ENCODE data around the gene NYAP1. TPM values are rescaled to one million over a fixed set of nuclear protein-coding genes. Genes with fewer than 3 reads are reported as not detected.

The NYAP1 gene
- total RNA-seq, 1 donor from 2014 or later = 0.38 TPM

GRCh38 chr7:100476903-100477870, 6.5 kb upstream of the NYAP1 start:
- intact Hi-C loops (cut with micrococcal nuclease) = loop anchor here (10.0 kb wide), 1 partner anchor 68 kb away; no protein-coding TSS in a partner anchor
- DNase-seq = no peak
- peak overlapping the region; percentile 99 for H3K4me3 ChIP-seq
- H3K27me3 ChIP-seq (ENCODE audit: low read depth) = no peaks in the 10 kb centered on the region
- H3K9me3 ChIP-seq (replicated peaks) = no peaks in the 10 kb centered on the region
- peaks cover 75% of the 10 kb centered on the region for H3K4me1 ChIP-seq
- H3K36me3 ChIP-seq = peaks cover 24% of the 10 kb centered on the region
- peak overlapping the region; percentile 97 for H3K27ac ChIP-seq (replicated peaks)
- no peak for TF ChIP-seq CTCF (IDR thresholded peaks at IDR 0.05; ENCODE audit: borderline replicate concordance)

- no peak for TF ChIP-seq CTCF (IDR thresholded peaks at IDR 0.05; ENCODE audit: borderline replicate concordance)
- no peak for DNase-seq
- peak overlapping the region; percentile 99 for H3K4me3 ChIP-seq
- H3K27ac ChIP-seq (replicated peaks) = peak overlapping the region; percentile 97
- peaks cover 73% of the 10 kb centered on the region for H3K4me1 ChIP-seq
- H3K9me3 ChIP-seq (replicated peaks) = no peaks in the 10 kb centered on the region
- intact Hi-C loops (cut with micrococcal nuclease) = loop anchor here (10.0 kb wide), 1 partner anchor 67 kb away; no protein-coding TSS in a partner anchor
- H3K27me3 ChIP-seq (ENCODE audit: low read depth) = no peaks in the 10 kb centered on the region
- peaks cover 22% of the 10 kb centered on the region for H3K36me3 ChIP-seq
These were observed 5.9 kb upstream of the NYAP1 start for GRCh38 chr7:100477871-100478267.

GRCh38 chr7:100478958-100479660, 4.6 kb upstream of the NYAP1 start, which contains the start of gene TSC22D4:
Gene TSC22D4, minus strand, starts transcription at chr7:100479214. Its CDS starts 1,176 bp downstream, at chr7:100478038.
- intact Hi-C loops (cut with micrococcal nuclease) = loop anchor here (10.0 kb wide), 1 partner anchor 66 kb away; no protein-coding TSS in a partner anchor
- no peak for TF ChIP-seq CTCF (IDR thresholded peaks at IDR 0.05; ENCODE audit: borderline replicate concordance)
- peaks cover 67% of the 10 kb centered on the region for H3K4me1 ChIP-seq
- peak within 1 kb of the TSS; percentile 97 for H3K27ac ChIP-seq (replicated peaks)
- H3K4me3 ChIP-seq = peak within 1 kb of the TSS; percentile 99
- peak; percentile 95 for DNase-seq
- H3K9me3 ChIP-seq (replicated peaks) = no peaks in the 10 kb centered on the region
- H3K27me3 ChIP-seq (ENCODE audit: low read depth) = no peaks in the 10 kb centered on the region
- H3K36me3 ChIP-seq = peaks cover 10% of the 10 kb centered on the region

- no peak overlapping the region for H3K4me3 ChIP-seq
- H3K27me3 ChIP-seq (ENCODE audit: low read depth) = no peaks in the 10 kb centered on the region
- intact Hi-C loops (cut with micrococcal nuclease) = no loop called here
- no peak overlapping the region for H3K27ac ChIP-seq (replicated peaks)
- peaks cover 51% of the 10 kb centered on the region for H3K4me1 ChIP-seq
- H3K9me3 ChIP-seq (replicated peaks) = no peaks in the 10 kb centered on the region
- TF ChIP-seq CTCF (IDR thresholded peaks at IDR 0.05; ENCODE audit: borderline replicate concordance) = no peak
- DNase-seq = no peak
- no peaks in the 10 kb centered on the region for H3K36me3 ChIP-seq
These were observed 2.3 kb upstream of the NYAP1 start for GRCh38 chr7:100481466-100481865.

GRCh38 chr7:100482728-100483089, 1.0 kb upstream of the NYAP1 start:
- no peak for TF ChIP-seq CTCF (IDR thresholded peaks at IDR 0.05; ENCODE audit: borderline replicate concordance)
- intact Hi-C loops (cut with micrococcal nuclease) = no loop called here

More at GRCh38 chr7:100482728-100483089, 1.0 kb upstream of the NYAP1 start:
- H3K36me3 ChIP-seq = no peaks in the 10 kb centered on the region
- H3K9me3 ChIP-seq (replicated peaks) = no peaks in the 10 kb centered on the region
- peak overlapping the region; percentile 71 for H3K4me3 ChIP-seq
- H3K4me1 ChIP-seq = peaks cover 39% of the 10 kb centered on the region
- DNase-seq = no peak
- no peaks in the 10 kb centered on the region for H3K27me3 ChIP-seq (ENCODE audit: low read depth)
- H3K27ac ChIP-seq (replicated peaks) = peak overlapping the region; percentile 66
